Measurements from ENCODE around the gene MYH14. TPM values are rescaled to one million over a fixed set of nuclear protein-coding genes. Genes with fewer than 3 reads are reported as not detected.

Gene MYH14
- total RNA-seq, 2 donors from 2014 or later: 27.0 to 31.5 TPM

DNA sequence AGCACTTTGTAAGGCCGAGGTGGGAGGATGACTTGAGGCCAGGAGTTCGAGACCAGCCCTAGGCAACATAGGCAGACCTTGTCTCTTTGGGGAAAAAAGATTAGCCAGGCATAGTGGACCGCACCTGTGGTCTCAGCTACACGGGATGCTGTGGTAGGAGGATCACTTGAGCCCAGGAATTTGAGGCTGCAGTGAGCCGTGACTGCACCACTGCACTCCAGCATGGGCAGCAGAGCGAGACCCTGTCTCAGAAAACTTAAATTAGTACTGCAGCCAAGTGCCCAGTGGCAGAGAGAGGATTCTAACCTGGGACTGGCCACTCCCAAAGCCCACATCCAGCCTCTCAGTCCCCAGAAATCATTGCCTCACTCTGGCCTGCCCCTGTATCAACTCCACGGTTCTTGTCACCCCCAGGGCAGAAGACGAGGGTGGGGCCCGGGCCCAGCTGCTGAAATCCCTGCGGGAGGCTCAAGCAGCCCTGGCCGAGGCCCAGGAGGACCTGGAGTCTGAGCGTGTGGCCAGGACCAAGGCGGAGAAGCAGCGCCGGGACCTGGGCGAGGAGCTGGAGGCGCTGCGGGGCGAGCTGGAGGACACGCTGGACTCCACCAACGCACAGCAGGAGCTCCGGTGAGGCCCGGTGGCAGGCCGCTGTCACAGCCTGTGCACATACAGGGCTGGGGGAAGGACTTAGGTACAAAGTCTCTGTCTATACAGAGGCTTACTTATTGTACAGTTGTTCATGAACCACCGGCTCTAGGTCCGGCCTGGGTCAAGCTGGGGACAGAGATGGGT, 72.4 kb downstream of the MYH14 start:
- intact Hi-C loops (cut with DNase I): no loop called here
- Histone ChIP-seq H3K27ac (no peak overlapping the region), H3K27me3 (replicated peaks; ENCODE audit: insufficient read depth) (no peaks in the 10 kb centered on the region), H3K4me1 (replicated peaks) (no peaks in the 10 kb centered on the region), H3K36me3 (no peaks in the 10 kb centered on the region), H3K4me3 (no peak overlapping the region), H3K9me3 (no peaks in the 10 kb centered on the region)
- no peak for DNase-seq (ENCODE audit: low spot score)
- WGBS: 83% methylated on average over 26 of the region's 26 CpGs
- TF ChIP-seq POLR2AphosphoS5 (IDR thresholded peaks at IDR 0.05) (no peak), POLR2A (IDR thresholded peaks at IDR 0.05) (no peak)
- TF ChIP-seq, protein P1, sequence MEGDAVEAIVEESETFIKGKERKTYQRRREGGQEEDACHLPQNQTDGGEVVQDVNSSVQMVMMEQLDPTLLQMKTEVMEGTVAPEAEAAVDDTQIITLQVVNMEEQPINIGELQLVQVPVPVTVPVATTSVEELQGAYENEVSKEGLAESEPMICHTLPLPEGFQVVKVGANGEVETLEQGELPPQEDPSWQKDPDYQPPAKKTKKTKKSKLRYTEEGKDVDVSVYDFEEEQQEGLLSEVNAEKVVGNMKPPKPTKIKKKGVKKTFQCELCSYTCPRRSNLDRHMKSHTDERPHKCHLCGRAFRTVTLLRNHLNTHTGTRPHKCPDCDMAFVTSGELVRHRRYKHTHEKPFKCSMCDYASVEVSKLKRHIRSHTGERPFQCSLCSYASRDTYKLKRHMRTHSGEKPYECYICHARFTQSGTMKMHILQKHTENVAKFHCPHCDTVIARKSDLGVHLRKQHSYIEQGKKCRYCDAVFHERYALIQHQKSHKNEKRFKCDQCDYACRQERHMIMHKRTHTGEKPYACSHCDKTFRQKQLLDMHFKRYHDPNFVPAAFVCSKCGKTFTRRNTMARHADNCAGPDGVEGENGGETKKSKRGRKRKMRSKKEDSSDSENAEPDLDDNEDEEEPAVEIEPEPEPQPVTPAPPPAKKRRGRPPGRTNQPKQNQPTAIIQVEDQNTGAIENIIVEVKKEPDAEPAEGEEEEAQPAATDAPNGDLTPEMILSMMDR (IDR thresholded peaks at IDR 0.05): no peak

DNA sequence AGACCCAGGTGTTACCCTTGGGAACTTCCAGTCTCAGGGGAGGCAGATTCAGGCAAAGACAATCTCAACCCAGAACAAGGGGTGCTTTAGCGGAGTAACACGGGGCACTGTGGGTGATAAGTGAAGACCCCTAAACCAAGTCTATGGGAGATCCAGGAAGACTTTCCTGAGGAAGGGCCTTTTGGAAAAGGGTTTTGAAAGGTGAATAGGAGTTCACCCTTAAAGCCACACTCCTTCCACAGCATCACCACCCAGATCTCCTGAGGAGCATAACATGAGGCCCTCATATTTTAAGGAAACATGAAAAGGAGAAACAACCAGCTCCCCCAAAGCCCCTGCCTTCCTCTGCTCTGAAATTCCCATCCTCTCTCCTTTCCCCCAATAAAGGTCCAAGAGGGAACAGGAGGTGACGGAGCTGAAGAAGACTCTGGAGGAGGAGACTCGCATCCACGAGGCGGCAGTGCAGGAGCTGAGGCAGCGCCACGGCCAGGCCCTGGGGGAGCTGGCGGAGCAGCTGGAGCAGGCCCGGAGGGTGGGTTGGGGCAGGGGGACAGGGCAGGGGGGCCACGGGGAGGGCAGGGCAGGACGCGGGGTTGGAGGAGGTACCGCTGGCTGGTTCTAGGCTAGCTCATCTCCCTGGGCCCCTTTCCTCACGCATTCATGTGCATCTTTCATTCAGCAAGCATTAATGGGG, 73.1 kb downstream of the MYH14 start:
- Histone ChIP-seq H3K27me3 (replicated peaks; ENCODE audit: insufficient read depth) (no peaks in the 10 kb centered on the region), H3K9me3 (no peaks in the 10 kb centered on the region), H3K4me3 (no peak overlapping the region), H3K36me3 (no peaks in the 10 kb centered on the region), H3K27ac (no peak overlapping the region), H3K4me1 (replicated peaks) (no peaks in the 10 kb centered on the region)
- WGBS: 92% methylated on average over 15 of the region's 15 CpGs
- intact Hi-C loops (cut with DNase I): no loop called here
- no peak for DNase-seq (ENCODE audit: low spot score)
- TF ChIP-seq POLR2AphosphoS5 (IDR thresholded peaks at IDR 0.05): no peak
- TF ChIP-seq, protein P1 (IDR thresholded peaks at IDR 0.05): no peak

DNA sequence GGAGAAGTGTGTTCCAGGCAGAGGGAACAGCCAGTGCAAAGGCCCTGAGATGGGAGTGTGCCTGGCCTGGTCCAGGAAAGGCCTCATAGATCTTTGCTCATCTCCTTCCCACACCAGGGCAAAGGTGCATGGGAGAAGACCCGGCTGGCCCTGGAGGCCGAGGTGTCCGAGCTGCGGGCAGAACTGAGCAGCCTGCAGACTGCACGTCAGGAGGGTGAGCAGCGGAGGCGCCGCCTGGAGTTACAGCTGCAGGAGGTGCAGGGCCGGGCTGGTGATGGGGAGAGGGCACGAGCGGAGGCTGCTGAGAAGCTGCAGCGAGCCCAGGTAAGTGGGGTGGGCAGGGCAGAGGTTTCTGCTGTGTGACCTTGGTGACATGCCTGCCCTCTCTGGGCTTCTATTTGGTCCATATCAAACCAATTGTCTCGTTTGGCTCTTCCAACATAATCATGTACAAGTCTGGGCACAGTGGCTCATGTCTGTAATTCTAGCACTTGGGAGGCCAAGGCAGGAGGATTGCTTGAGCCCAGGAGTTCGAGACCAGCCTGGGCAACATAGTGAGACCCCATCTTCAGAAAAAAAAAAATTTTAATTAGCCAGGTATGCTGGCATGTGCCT, 74.7 kb downstream of the MYH14 start:
- no peak overlapping the region for H3K27ac ChIP-seq
- H3K27me3 ChIP-seq (replicated peaks; ENCODE audit: insufficient read depth): no peaks in the 10 kb centered on the region
- no peaks in the 10 kb centered on the region for H3K36me3 ChIP-seq
- H3K4me3 ChIP-seq: no peak overlapping the region
- WGBS: 93% methylated on average over 14 of the region's 14 CpGs
- TF ChIP-seq POLR2AphosphoS5 (IDR thresholded peaks at IDR 0.05) (no peak), POLR2A (IDR thresholded peaks at IDR 0.05) (no peak)
- TF ChIP-seq, protein P1 (IDR thresholded peaks at IDR 0.05): no peak
- H3K9me3 ChIP-seq: no peaks in the 10 kb centered on the region
- no peaks in the 10 kb centered on the region for H3K4me1 ChIP-seq (replicated peaks)
- no peak for DNase-seq (ENCODE audit: low spot score)
- intact Hi-C loops (cut with DNase I): no loop called here

DNA sequence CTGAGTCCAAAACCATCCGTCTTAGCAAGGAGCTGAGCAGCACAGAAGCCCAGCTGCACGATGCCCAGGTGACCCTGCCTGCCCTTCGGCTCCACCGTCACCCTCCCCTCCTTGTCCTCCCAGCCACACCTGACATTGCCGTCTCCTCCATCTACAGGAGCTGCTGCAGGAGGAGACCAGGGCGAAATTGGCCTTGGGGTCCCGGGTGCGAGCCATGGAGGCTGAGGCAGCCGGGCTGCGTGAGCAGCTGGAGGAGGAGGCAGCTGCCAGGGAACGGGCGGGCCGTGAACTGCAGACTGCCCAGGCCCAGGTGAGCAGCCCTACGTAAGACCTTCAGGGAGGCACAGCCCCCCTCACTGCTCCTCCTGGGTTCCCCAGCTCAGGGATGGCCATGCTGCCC, 76.7 kb downstream of the MYH14 start:
- no peaks in the 10 kb centered on the region for H3K27me3 ChIP-seq (replicated peaks; ENCODE audit: insufficient read depth)
- no peaks in the 10 kb centered on the region for H3K4me1 ChIP-seq (replicated peaks)
- H3K27ac ChIP-seq: no peak overlapping the region
- DNase-seq (ENCODE audit: low spot score): no peak
- no peaks in the 10 kb centered on the region for H3K9me3 ChIP-seq
- no peaks in the 10 kb centered on the region for H3K36me3 ChIP-seq
- TF ChIP-seq, protein P1 (IDR thresholded peaks at IDR 0.05): no peak
- no peak for TF ChIP-seq POLR2AphosphoS5 (IDR thresholded peaks at IDR 0.05)
- no peak for TF ChIP-seq POLR2A (IDR thresholded peaks at IDR 0.05)
- H3K4me3 ChIP-seq: no peak overlapping the region
- intact Hi-C loops (cut with DNase I): no loop called here
- WGBS: 89% methylated on average over 14 of the region's 14 CpGs
